Stimulated activated naive CD4-positive, alpha-beta T cell (primary cell): ENCODE measurements around the gene NR5A1.

Experiments used
- DNase-seq, 6 experiments: peaks; one replicate each; lab custom pipeline; 2025; lab: John Stamatoyannopoulos, UW

Gene NR5A1

DNA sequence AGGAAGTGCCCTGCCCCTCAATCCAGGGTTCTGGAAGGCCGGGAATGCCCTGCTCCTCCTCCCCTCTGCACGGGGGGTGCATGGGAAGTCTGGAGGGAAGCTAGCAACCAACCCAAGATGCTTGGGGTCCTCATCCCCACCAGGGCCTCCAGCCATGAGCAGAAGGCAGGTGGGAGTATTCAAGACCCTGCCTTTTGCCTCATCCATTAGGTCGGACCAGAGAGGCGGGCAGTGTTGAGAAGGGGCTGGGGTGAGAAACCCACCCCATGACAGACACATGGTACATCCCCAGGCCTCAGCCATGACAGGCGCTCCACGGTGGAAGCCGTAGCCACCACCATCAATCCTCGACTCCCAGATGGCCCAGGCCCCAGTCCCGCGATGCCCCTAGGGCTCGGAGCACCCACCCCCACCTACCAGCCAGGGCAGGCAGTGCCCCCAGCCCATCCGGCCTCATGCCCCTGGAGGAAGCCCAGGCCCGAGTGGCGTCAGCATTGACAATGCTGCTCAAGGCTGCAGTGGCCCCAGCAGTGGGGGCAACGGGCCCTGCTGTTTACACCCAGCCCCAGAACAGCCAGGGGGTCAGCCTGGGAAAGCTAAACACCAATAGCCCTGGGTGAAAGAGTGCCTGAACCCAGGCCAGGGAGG lies 8.6 kb downstream of the NR5A1 start:
- no peak for DNase-seq

DNA sequence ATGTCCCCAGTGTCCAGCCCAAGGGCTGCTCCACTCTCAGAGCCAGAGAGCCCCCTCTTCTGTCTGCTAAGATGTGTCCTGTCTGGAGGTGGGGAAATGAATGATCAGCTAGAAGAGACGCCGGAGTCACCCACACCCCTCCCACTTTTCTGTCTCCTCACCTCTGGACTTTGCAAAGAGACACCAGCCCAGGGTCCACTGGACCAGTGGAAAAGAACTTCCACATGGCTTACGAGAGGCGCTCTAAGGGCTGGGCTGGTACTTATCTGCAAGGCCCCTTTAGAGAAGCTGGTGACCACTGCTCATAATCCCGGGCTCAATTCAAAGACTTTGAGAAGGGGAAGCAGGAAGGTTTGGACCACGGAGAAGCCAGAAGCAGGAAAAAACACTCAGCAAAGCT lies 9.2 kb downstream of the NR5A1 start:
- DNase-seq = no peak

DNA sequence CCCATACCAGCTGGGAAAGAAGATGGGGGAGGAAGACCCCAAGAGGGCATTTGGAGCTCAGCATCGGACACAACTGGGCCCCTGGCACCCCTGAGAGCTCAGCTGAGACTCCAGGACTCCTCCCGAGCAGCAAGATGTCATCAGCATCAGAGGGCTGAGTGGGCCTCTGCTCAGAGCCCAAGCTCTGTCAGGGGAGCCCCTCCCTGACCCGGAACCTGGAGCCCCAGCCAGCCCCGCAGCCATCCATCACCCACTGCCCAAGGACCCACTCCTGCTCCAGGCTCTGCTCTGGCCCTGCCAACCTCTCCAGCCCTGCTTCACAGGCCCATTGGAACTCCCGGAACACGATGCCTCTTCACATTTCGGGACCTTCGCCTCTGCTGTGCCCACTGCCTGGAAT lies 9.8 kb downstream of the NR5A1 start:
- DNase-seq = no peak

DNA sequence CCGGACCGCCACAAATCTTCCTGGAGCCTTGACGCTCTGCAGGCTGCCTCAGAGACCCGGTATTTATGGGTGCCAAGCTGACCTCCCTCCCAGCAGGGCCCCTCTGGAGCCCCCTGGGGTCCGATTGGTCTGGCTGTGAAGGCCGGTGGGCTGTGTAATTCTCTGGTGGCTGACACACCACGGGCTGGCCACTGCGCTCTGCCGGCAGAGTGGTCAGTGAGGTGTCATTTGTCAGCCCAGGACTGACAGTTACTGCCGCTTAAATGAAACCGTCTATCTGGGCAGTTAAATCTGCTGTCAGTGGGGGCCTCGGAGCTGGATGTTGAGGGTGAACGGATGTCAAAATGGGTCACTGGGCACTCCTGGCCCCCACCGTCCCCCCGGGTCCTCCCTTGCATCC lies 10.7 kb downstream of the NR5A1 start:
- DNase-seq = no peak

DNA sequence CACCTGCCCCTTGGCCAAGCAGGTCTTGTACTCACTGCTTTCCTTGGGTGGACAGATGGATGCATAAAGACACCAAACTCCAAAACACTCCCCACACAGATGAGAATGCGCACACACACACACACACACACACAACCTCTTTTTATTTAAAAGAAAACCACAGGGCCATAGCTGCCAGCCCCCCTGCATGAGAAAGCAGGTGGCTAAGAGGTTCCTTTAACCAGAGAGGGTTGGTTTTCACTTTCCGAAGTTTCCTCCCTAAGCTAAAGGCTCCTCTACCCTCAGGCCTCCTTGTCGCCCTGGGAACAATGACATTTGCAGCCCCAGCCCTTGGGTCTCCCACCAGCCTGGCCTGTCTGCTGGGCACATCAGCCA lies 11.1 kb downstream of the NR5A1 start:
- peak in 1 of 6 experiments; percentile 33 for DNase-seq

DNA sequence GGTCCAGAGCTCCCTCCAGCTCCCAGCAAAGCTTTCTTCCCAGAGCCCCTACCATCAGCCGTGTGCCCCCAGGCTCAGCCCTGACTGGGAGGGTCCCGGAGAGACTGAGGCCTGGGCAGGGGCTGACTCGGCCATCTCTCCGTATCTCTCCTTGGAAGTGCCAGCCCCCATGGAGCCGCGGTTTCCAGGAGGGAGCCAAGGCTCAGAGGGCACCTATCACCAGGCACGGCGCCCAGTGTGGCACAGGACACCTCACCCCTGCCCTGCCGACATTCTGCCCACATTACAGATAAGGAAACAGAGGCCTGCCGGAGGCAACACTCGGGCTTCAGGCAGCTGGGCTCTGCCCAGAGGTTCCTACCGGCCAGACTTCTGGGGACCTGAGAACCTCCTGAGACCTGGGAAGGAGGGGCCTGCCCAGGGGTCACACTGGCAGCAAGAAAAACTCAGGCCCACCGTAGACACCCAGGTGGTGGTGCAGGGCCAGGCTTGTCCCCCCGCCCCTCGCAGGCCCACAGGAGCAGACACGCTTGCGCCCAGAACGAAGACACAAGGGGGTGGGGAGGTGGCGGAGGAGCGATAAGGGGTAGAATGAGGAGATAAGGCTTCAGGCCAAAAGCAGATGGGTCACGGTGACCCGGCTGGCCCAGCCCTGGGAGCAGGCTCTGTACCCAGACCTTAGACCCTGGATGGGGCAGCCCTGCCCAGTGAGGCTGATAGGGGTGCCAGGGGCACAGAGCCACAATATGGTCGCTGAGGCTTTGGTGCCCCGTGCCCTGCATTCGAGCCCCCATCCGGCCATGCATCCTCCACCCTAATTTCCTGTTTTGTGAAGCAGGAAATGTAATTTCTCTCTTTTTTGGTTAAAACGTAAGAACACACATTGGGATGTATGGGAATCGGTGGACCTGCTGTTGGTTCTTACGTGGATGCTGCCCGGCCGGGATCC lies 11.8 kb downstream of the NR5A1 start:
- DNase-seq = peak in 1 of 6 experiments; percentile 33

DNA sequence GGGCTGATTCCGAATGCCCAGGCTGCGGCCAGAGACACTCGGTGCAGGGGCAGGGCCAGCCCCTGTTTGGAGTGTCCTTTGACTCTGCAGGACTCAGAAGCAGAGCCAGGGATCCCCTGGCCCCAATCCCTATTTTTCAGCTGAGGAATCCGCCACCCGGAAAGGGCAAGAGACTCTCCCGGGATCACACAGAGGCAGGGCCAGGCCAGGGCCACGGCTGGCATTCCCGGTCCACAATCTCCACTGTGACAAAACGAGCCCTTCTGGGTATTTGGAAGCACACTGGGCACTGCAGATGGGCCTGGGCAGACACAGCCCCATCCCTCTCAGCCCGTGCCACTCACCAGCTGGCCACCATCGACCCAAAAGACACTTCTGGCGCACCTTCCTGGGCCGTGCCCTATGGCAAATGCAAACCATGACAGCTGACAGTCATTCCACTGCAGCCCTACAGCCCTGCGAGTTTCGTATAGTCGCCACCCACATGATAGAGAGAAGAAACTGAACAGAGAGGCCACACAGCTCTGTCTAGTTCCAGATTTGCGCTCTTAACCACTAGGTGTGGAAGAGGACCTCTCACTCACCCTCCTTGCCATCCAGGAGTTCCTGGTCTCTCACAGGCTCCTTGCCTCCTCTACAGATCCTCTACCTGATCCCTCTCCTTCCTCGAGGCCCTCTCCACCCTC lies 13.3 kb downstream of the NR5A1 start:
- DNase-seq = no peak

DNA sequence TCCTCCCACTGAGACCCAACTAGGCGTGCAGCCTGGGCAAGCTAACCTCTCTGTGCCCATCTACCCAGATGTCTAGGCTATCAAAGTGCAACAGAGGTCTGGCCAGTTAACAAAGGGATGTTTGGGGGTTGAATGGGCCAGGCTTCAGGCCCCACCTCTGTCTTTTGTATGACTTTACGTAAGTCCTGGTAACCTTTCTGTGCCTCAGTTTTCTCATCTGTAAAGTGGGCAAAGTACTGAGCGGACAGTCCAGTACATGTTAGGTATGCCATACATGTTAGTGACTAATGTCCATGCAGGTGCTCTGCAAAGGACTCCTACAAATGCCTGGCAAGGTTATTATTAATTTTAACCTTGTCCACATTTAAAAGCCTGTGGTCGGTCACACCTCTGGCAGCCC lies 14.0 kb downstream of the NR5A1 start:
- DNase-seq = no peak

DNA sequence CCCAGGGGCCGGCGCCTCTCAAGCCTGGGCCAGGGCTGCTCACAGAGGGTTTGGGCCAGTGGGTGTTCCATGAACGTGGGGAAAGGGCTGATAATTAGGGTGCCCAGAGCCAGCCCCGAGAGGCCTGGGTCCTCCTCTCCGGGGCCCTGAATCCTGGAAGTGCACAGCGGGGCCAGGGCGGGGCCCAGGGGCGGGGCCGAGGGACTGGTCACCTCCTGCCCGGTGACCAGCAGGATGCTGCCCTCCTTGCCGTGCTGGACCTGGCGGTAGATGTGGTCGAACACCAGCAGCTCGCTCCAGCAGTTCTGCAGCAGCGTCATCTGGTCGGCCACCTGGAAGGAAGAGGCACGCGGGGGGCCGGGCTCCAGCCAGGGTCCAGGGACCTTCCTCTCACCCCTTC lies 14.4 kb downstream of the NR5A1 start:
- DNase-seq = no peak

DNA sequence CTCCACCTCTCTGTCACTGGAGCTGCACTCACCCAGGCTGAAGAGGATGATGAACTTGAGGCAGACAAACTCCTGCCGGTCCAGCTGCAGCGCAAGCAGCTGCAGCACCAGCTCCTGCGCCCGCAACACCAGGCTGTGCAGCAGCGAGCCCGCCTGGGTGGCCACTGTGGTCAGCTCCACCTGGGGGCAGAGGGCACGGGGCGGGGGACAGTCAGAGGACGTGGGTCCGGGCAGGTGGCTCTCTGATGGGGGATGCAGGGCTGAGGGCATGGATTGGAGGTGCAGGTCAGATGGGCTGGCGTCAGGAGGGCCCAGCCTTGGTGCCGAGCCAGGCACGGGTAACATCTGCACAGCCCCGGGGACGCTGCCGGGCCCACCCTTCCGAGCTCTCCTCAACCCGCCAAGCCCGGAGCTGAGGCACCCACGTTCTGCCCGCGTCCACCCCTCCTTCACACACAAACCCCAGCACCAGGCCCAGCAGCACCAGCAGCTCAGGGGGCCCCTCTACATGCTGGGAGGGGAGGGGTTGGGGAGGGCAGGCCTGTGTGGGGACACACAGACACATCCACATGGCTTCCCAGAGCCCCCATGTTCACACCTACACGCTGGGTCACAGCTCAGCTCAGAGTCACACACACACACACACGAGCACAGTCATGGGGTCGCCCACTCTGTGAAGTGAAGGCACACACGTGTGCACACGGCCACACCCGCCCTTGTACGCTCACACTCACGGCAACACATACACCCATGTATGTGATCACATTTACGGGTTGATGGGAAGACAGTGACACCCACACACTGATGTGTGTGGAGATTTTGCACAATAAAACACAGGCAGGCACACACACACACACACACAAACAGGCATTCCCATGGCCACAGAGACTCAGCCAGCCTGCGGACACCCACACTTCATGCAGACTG lies 15.9 kb downstream of the NR5A1 start:
- DNase-seq = no peak

DNA sequence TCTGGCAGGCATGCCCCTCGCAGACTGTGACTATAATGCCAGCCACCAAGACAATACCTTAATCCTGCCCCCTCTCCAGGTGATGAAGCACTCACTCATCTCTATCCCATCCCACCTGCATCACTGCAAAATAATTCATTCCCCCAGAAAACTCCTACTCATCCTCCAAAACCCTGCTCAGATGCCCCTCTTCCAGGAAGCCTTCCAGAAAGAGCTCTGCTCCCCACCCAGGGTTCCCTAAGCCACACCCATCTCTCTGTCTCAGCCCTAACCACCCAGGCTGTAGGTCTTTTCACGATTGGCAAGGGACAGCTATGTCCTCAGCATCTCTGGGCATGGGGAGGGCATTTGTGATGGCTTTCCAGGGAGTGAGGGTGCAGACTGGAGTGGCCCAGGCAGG lies 17.2 kb downstream of the NR5A1 start:
- no peak for DNase-seq

DNA sequence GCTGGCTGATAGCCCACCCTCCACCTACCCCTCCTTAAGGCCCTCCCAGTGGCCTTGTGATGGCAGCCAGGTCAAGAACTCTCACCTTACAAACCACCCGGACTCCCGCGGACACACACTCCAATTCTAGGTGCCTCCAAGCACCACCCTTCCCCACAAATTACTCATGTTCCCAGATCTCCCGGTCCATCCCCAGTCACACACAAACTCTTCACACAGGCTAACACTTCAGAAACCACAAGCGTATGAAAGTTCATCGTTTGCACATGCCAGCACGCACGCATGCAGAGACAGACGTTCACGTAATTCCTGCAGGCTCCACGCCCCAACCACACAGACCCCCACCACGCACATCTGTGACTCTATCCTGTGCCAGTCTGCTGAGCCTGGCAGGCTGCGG lies 18.0 kb downstream of the NR5A1 start:
- DNase-seq = no peak

DNA sequence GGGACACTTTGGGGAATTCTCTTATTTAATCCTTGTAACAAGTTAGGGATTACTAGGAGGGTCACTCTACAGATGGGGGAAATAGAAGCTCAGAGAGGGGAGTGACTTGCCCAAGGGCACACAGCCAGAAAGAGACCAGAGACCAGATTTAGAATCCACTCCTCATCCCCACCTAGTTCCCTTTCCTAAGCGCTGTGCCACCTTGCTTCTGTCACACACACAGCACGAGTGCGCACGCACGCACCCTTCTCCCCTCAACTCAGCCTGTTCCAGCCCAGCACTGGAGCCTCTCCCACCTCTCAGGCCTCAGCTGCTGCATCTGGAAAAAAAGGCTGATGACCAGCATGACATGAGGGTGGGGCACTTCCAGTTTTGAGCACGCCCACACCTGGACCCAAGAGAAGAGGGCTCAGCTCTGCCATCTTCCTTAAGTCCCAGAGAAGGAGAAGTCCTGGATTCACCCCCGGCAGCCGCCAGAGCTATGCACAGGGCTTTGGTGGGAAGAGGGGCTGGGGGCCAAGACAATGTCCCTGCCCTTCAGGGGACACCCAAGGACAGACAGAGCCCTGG lies 18.5 kb downstream of the NR5A1 start:
- no peak for DNase-seq

DNA sequence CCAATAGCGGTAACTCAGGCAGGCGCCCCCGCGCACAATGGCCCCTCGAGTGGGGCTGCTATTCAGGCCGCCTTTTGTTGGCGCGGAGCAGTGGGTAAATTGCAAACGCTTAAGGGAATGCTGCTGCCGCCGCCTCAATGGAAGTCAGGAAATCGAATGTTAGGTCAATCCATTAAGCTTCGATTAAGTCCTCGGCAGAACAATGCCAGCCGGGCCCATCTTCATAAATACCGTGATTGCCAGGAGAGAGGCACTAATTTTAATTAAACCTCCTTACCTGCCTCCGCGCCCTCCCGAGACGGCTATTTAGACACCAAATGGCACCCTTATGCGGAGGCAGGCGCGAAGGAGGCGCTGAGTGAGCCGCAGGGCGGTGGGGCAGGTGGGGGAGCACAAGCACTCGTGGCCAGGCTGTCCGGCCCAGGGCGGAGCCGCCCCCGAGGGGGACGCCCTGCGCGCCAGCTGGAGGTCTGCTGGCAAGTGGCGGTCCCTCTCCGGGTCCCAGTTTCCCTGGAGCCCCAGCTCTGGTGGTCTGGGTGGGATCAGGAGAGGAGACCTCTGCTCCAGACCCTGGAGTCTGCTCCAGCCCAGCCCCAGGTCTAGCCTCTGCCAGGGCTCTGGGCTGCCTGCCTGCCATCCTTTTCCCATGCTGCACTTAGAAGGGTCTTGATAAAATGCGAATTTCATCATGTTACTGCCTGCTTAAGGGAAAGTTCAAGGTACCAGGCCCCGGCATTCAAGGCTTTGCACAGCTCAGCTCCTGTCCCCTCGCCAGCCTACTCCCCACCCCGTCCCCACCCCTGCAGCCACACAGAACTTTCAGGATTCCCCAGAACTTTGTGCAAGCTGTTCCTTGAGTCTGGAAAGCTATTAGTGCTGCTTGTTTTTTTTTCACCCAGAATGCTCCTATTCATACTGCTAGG lies 19.7 kb downstream of the NR5A1 start:
- DNase-seq = no peak

DNA sequence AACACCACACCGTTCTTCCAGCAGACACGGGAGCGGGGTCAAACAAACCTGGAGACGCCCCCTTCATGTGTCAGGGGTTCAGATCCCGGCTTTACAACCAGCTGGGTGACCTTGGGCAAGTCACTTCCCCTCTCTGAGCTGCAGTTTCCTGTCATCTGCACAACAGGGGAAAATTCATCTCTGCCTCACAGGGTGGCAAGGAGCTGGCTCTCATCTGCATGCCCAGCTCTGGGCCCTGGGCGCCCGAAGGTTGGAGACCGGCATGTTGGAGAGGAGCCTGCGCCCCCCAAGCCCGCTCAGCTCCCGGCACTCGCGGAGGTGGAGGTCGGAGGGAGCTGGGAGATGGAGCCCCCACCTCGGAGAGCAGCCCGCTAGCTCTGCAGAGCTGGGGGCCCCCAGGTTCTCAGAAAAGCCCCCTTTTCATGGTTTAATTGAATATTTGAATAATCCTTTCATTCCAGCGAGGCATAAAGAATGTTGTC lies 20.4 kb downstream of the NR5A1 start:
- DNase-seq = no peak

DNA sequence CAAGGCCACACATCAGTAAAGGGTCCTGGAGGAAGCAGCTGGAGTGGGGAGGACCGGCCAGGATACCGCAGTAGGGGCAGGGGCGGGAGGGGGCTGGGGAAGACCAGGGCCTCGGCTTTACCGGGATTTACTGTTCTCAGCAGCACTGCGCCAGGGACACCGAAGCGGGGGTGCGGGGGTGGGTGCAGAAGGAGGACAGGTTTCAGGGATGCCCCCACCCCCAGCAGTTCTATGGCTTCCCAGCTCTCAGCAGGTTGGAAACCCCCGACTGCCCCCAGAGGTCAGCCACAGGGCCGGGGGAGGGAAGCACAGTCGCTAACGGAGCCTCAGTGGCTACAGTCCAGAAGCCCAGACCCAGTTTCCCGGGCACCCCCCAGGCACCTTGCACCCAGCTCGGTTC lies 21.3 kb downstream of the NR5A1 start:
- DNase-seq = no peak

DNA sequence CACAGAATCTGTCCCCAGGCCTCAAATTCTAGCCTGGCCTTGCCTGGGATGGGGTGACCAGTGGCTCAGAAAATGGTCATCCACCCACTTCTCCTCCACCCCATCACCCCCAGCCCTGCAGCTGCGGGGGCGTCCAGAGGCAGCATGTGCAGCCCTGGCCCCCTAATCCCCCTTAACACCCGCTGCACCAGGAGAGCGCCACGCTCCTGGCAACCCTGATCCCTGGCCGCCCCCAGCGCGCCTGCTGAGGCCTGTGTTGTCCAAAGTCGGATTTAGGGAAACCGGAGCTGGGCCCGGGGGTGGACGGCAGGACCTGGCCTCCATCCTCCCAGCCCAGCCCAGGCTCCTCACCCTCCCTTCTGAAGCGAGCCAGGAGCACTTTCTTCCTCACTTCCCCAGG lies 22.0 kb downstream of the NR5A1 start:
- no peak for DNase-seq

DNA sequence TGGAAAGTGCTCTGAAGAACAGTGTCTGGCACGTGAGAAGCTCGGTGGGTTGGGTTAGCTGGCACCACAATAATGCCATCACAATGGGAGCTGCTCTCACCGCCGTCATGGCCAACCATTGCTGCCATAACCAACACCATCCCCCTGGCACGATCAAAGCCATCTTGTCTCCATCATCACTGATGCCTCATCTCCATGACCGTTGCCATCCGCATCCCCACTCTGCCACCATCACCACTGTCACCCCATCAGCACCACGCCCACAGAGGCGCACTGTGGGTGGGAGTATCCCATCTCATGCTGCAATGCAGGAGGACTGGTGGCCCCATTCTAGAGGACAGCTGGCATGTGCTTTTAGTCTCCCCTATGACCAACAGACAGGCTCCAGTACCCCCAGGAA lies 23.7 kb downstream of the NR5A1 start:
- DNase-seq = no peak

DNA sequence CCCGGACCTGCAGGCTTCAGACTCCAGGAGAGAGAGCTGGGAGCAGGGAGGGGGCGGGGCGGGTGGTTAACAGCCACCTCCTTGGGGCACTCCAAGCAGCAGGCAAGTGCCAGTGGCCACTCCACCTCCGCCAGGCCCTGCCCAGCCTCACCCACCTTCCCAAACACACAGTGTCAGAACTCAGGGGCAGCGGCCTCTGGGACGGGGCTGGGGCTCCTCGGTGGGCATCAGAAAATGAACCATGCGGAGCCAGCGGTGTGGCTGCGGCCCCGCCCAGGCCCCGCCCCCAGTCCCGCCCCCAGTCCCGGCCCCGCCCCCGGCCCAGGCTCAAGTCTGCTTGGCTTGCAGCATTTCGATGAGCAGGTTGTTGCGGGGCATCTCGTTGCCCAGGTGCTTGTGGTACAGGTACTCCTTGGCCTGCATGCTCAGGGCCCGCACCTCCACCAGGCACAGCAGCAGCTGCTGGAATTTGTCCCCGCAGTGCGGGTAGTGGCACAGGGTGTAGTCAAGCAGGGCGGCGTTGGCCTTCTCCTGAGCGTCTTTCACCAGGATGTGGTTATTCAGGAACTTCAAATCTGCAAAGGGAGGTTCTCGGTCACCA lies 24.7 kb downstream of the NR5A1 start:
- no peak for DNase-seq

DNA sequence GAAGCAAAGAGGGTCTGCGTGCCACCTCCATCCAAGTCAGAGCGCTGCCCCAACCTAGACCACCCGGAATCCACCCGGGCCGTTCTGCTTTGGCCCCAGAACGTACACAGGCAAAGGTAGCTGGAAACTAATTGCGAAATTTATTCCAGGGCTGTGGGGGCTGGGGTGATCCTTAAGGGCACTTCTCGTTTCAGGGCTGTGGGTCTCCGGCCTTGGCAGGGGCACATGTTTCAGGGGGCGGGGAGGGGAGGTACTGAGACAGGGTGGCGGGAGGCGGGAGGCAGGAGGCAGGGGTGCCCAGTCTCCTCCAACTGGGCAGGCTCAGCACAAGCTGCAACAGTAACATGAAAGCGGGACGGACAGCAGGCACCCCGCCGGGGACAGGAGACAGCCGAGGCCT lies 26.1 kb downstream of the NR5A1 start:
- no peak for DNase-seq
